ENCODE results near the gene PHB1. TPM values are rescaled to one million over a fixed set of nuclear protein-coding genes. Genes with fewer than 3 reads are reported as not detected.

The PHB1 gene
- total RNA-seq, 1 donor: 117 TPM

GRCh38 chr17:49384951-49385350, 29.7 kb downstream of the PHB1 start:
- no peak for TF ChIP-seq CTCF (IDR thresholded peaks at IDR 0.05; ENCODE audit: insufficient read depth, low read depth, low read length)
- H3K4me3 ChIP-seq (ENCODE audit: low read depth, low read length): no peak overlapping the region
- DNase-seq (ENCODE audit: low read depth): no peak

- H3K4me3 ChIP-seq (ENCODE audit: low read depth, low read length): no peak overlapping the region
- no peak for DNase-seq (ENCODE audit: low read depth)
- TF ChIP-seq CTCF (IDR thresholded peaks at IDR 0.05; ENCODE audit: insufficient read depth, low read depth, low read length): no peak
Measured at GRCh38 chr17:49383060-49383459, 31.6 kb downstream of the PHB1 start.

GRCh38 chr17:49382556-49382955, 32.1 kb downstream of the PHB1 start:
- no peak overlapping the region for H3K4me3 ChIP-seq (ENCODE audit: low read depth, low read length)
- TF ChIP-seq CTCF (IDR thresholded peaks at IDR 0.05; ENCODE audit: insufficient read depth, low read depth, low read length): no peak
- DNase-seq (ENCODE audit: low read depth): no peak

GRCh38 chr17:49381793-49382192, 32.9 kb downstream of the PHB1 start:
- no peak for DNase-seq (ENCODE audit: low read depth)
- H3K4me3 ChIP-seq (ENCODE audit: low read depth, low read length): no peak overlapping the region
- TF ChIP-seq CTCF (IDR thresholded peaks at IDR 0.05; ENCODE audit: insufficient read depth, low read depth, low read length): no peak

- DNase-seq (ENCODE audit: low read depth): no peak
- no peak for TF ChIP-seq CTCF (IDR thresholded peaks at IDR 0.05; ENCODE audit: insufficient read depth, low read depth, low read length)
- H3K4me3 ChIP-seq (ENCODE audit: low read depth, low read length): no peak overlapping the region
Measured at GRCh38 chr17:49381033-49381432, 33.6 kb downstream of the PHB1 start.

- no peak for DNase-seq (ENCODE audit: low read depth)
- TF ChIP-seq CTCF (IDR thresholded peaks at IDR 0.05; ENCODE audit: insufficient read depth, low read depth, low read length): no peak
Measured at GRCh38 chr17:49379926-49380325, 34.8 kb downstream of the PHB1 start.

GRCh38 chr17:49378311-49378710, 36.4 kb downstream of the PHB1 start:
- no peak for DNase-seq (ENCODE audit: low read depth)
- no peak overlapping the region for H3K4me3 ChIP-seq (ENCODE audit: low read depth, low read length)
- TF ChIP-seq CTCF (IDR thresholded peaks at IDR 0.05; ENCODE audit: insufficient read depth, low read depth, low read length): no peak

More at GRCh38 chr17:49379926-49380325, 34.8 kb downstream of the PHB1 start:
- no peak overlapping the region for H3K4me3 ChIP-seq (ENCODE audit: low read depth, low read length)

Measured in fibroblast of villous mesenchyme (primary cell).